WERI-Rb-1 (cell line): ENCODE results near the gene CREBL2.
"Not testable (repeated sequence)": the region's sequence is repeated elsewhere in the genome, so short reads cannot be mapped to it uniquely, and the experiment has no call there.

Source experiments
- DNase-seq: peaks from one replicate; pipeline ENCODE4 v3.0.0-alpha.2; 2020
- H3K27ac ChIP-seq: fragments of 250-450 bp; sonication (Bioruptor Pico); 2 replicates; pipeline ENCODE4 v1.5.1; 2020; ENCODE audit warnings: mild to moderate bottlenecking, moderate library complexity
- H3K27me3 ChIP-seq: fragments of 250-450 bp; sonication (Bioruptor Pico); 2 replicates; pipeline ENCODE4 v1.5.1; 2021; ENCODE audit warnings: mild to moderate bottlenecking, low read depth, moderate library complexity; ENCODE audit not compliant: insufficient read depth, severe bottlenecking
- H3K36me3 ChIP-seq: fragments of 250-450 bp; sonication (Bioruptor Pico); 2 replicates; pipeline ENCODE4 v1.5.1; 2020; ENCODE audit warnings: mild to moderate bottlenecking, moderate library complexity
- H3K4me3 ChIP-seq: 2 replicates; pipeline ENCODE4 v1.5.1; 2011; ENCODE audit warnings: low read depth, mild to moderate bottlenecking, control low read depth, low read length
- H3K9me3 ChIP-seq: fragments of 250-450 bp; sonication (Bioruptor Pico); 2 replicates; pipeline ENCODE4 v1.5.1; 2021; ENCODE audit warnings: mild to moderate bottlenecking, moderate library complexity; ENCODE audit not compliant: severe bottlenecking
- CTCF ChIP-seq: IDR thresholded peaks from 2 replicates; pipeline ENCODE4 v1.5.1; 2011; ENCODE audit warnings: low read depth, mild to moderate bottlenecking, control low read depth, inconsistent platforms, low read length

The CREBL2 gene

GRCh38 chr12:12636641-12637040 lies 25.0 kb downstream of the CREBL2 start:
- no peak overlapping the region for H3K27ac ChIP-seq
- DNase-seq: no peak
- H3K4me3 ChIP-seq: no peak overlapping the region
- TF ChIP-seq CTCF: no peak
- no peaks in the 10 kb centered on the region for H3K27me3 ChIP-seq
- H3K9me3 ChIP-seq: no peaks in the 10 kb centered on the region
- peaks cover 26% of the 10 kb centered on the region for H3K36me3 ChIP-seq

- H3K27ac ChIP-seq, H3K9me3 ChIP-seq, H3K27me3 ChIP-seq, H3K4me3 ChIP-seq, DNase-seq: not testable (repeated sequence)
- H3K36me3 ChIP-seq: peaks cover 29% of the 10 kb centered on the region
These were observed 28.3 kb downstream of the CREBL2 start for GRCh38 chr12:12639995-12640394.

GRCh38 chr12:12641650-12642049 lies 30.0 kb downstream of the CREBL2 start:
- no peak overlapping the region for H3K4me3 ChIP-seq
- no peak for TF ChIP-seq CTCF
- H3K36me3 ChIP-seq: peaks cover 26% of the 10 kb centered on the region
- DNase-seq: no peak
- H3K9me3 ChIP-seq: no peaks in the 10 kb centered on the region
- no peaks in the 10 kb centered on the region for H3K27me3 ChIP-seq
- no peak overlapping the region for H3K27ac ChIP-seq

- H3K4me3 ChIP-seq: no peak overlapping the region
- H3K36me3 ChIP-seq: peaks cover 19% of the 10 kb centered on the region
- peaks cover under 1% of the 10 kb centered on the region for H3K9me3 ChIP-seq
- no peaks in the 10 kb centered on the region for H3K27me3 ChIP-seq
- no peak overlapping the region for H3K27ac ChIP-seq
- TF ChIP-seq CTCF: no peak
- DNase-seq: no peak
These were observed 31.2 kb downstream of the CREBL2 start for GRCh38 chr12:12642916-12643315.

- H3K9me3 ChIP-seq: peaks cover 13% of the 10 kb centered on the region
- H3K4me3 ChIP-seq: no peak overlapping the region
- no peak for DNase-seq
- H3K27ac ChIP-seq: no peak overlapping the region
- peak; percentile 45; the same call in 1 of the 2 replicates for TF ChIP-seq CTCF
- no peaks in the 10 kb centered on the region for H3K27me3 ChIP-seq
- peaks cover 5% of the 10 kb centered on the region for H3K36me3 ChIP-seq
These were observed 33.8 kb downstream of the CREBL2 start for GRCh38 chr12:12645485-12645884.

GRCh38 chr12:12645968-12646367 lies 34.3 kb downstream of the CREBL2 start:
- H3K4me3 ChIP-seq, H3K36me3 ChIP-seq, H3K27ac ChIP-seq, H3K27me3 ChIP-seq, DNase-seq: not testable (repeated sequence)
- H3K9me3 ChIP-seq: peaks cover 13% of the 10 kb centered on the region

GRCh38 chr12:12646483-12647072 lies 34.9 kb downstream of the CREBL2 start:
- no peak for TF ChIP-seq CTCF
- peaks cover 13% of the 10 kb centered on the region for H3K9me3 ChIP-seq
- H3K4me3 ChIP-seq: no peak overlapping the region
- no peak overlapping the region for H3K27ac ChIP-seq
- H3K36me3 ChIP-seq: peaks cover 5% of the 10 kb centered on the region
- H3K27me3 ChIP-seq: no peaks in the 10 kb centered on the region
- no peak for DNase-seq
